Trophoblast cell (in vitro differentiated cells and primary cell): ENCODE measurements around the gene TMEM145.

Source experiments
- DNase-seq, 2 donors: peaks; one replicate each; pipeline ENCODE4 v3.0.0-alpha.2; 2016
- H2AFZ ChIP-seq: 2 replicates; pipeline ENCODE4 v1.6.1; 2013; ENCODE audit warnings: low read length, moderate library complexity, mild to moderate bottlenecking; ENCODE audit not compliant: insufficient read depth, poor library complexity
- H2AK5ac ChIP-seq: 2 replicates; pipeline ENCODE4 v1.6.1; 2013; ENCODE audit warnings: mild to moderate bottlenecking, low read length
- H2BK120ac ChIP-seq: 2 replicates; pipeline ENCODE4 v1.6.1; 2013; ENCODE audit warnings: low read length, mild to moderate bottlenecking, moderate library complexity; ENCODE audit not compliant: insufficient read depth, poor library complexity
- H2BK12ac ChIP-seq: 2 replicates; pipeline ENCODE4 v1.6.1; 2013; ENCODE audit warnings: mild to moderate bottlenecking, low read length, moderate library complexity
- H2BK5ac ChIP-seq: 2 replicates; pipeline ENCODE4 v1.6.1; 2013; ENCODE audit warnings: low read length, low read depth, moderate library complexity, mild to moderate bottlenecking; ENCODE audit not compliant: poor library complexity
- H3K14ac ChIP-seq: 2 replicates; pipeline ENCODE4 v1.6.1; 2013; ENCODE audit warnings: mild to moderate bottlenecking, low read length
- H3K18ac ChIP-seq: 2 replicates; pipeline ENCODE4 v1.6.1; 2013; ENCODE audit warnings: mild to moderate bottlenecking, low read length
- H3K23ac ChIP-seq: 2 replicates; pipeline ENCODE4 v1.6.1; 2013; ENCODE audit warnings: low read length
- H3K27ac ChIP-seq: 2 replicates; pipeline ENCODE4 v1.5.1; 2013; ENCODE audit warnings: low read depth, mild to moderate bottlenecking, inconsistent platforms, low read length, moderate library complexity
- H3K27me3 ChIP-seq: 2 replicates; pipeline ENCODE4 v1.6.1; 2013; ENCODE audit warnings: inconsistent platforms, mild to moderate bottlenecking, low read length, moderate library complexity; ENCODE audit not compliant: insufficient read depth
- H3K36me3 ChIP-seq, 2 experiments: 1 replicate in 1 of 2; 2 replicates in 1 of 2; pipeline ENCODE4 v1.6.1; 2013; ENCODE audit warnings: low read length in 2 of 2, mild to moderate bottlenecking in 2 of 2, moderate library complexity in 1 of 2; ENCODE audit not compliant: insufficient read depth in 2 of 2, control insufficient read depth in 1 of 2
- H3K4ac ChIP-seq: 2 replicates; pipeline ENCODE4 v1.6.1; 2013; ENCODE audit warnings: low read depth, mild to moderate bottlenecking, low read length, moderate library complexity
- H3K4me1 ChIP-seq, 2 experiments: 1 replicate in 1 of 2; 2 replicates in 1 of 2; pipeline ENCODE4 v1.6.1; 2013; ENCODE audit warnings: low read length in 2 of 2, mild to moderate bottlenecking in 2 of 2, moderate library complexity in 1 of 2; ENCODE audit not compliant: insufficient read depth in 2 of 2, control insufficient read depth in 1 of 2
- H3K4me2 ChIP-seq: 2 replicates; pipeline ENCODE4 v1.6.1; 2013; ENCODE audit warnings: inconsistent platforms, mild to moderate bottlenecking, low read length, moderate library complexity
- H3K4me3 ChIP-seq: 2 replicates; pipeline ENCODE4 v1.5.1; 2013; ENCODE audit warnings: mild to moderate bottlenecking, low read depth, low read length, inconsistent platforms
- H3K79me1 ChIP-seq: one replicate; pipeline ENCODE4 v1.6.1; 2013; ENCODE audit warnings: low read length
- H3K79me2 ChIP-seq: 2 replicates; pipeline ENCODE4 v1.6.1; 2013; ENCODE audit warnings: low read length, mild to moderate bottlenecking; ENCODE audit not compliant: control insufficient read depth, insufficient read depth, poor library complexity
- H3K9ac ChIP-seq: 2 replicates; pipeline ENCODE4 v1.6.1; 2013; ENCODE audit warnings: mild to moderate bottlenecking, low read length
- H3K9me3 ChIP-seq: 2 replicates; pipeline ENCODE4 v1.6.1; 2013; ENCODE audit warnings: low read depth, mild to moderate bottlenecking, control low read depth, inconsistent platforms, low read length; ENCODE audit not compliant: insufficient read depth
- H4K12ac ChIP-seq: 2 replicates; pipeline ENCODE4 v1.6.1; 2013; ENCODE audit warnings: low read depth, mild to moderate bottlenecking, low read length, moderate library complexity
- H4K8ac ChIP-seq: 2 replicates; pipeline ENCODE4 v1.6.1; 2013; ENCODE audit warnings: low read depth, mild to moderate bottlenecking, low read length, moderate library complexity
- H4K91ac ChIP-seq: one replicate; pipeline ENCODE4 v1.6.1; 2013; ENCODE audit warnings: low read depth, mild to moderate bottlenecking, low read length, moderate library complexity
- WGBS: extraction: QIAGEN DNeasy Blood & Tissue Kit; methylation state at CpG from one replicate; pipeline ENCODE4 v1.1.7; 2013; ENCODE audit warnings: missing lambda C conversion rate; ENCODE audit not compliant: insufficient read length, insufficient coverage; ENCODE audit errors: extremely low coverage; 5-methylcytosine and 5-hydroxymethylcytosine counted together

Gene TMEM145

GRCh38 chr19:42268142-42268703 is 44.9 kb upstream of the TMEM145 start:
- peak overlapping the region; percentile 83 for H3K4me3 ChIP-seq
- no peak overlapping the region for H2AK5ac ChIP-seq
- peak overlapping the region; percentile 77 for H3K4ac ChIP-seq
- H2BK12ac ChIP-seq = peak overlapping the region; percentile 85
- peak overlapping the region; percentile 97 for H3K9ac ChIP-seq
- H2BK5ac ChIP-seq = peak overlapping the region; percentile 98
- H3K23ac ChIP-seq = no peak overlapping the region
- H4K12ac ChIP-seq = peak overlapping the region; percentile 83
- no peaks in the 10 kb centered on the region for H3K27me3 ChIP-seq
- H3K18ac ChIP-seq = peak overlapping the region; percentile 97
- H3K4me1 ChIP-seq = peaks cover 15 to 17% of the 10 kb centered on the region in 2 experiments
- H3K14ac ChIP-seq = peak overlapping the region; percentile 92
- H3K27ac ChIP-seq = peak overlapping the region; percentile 95
- H4K8ac ChIP-seq = peak overlapping the region; percentile 91
- peak overlapping the region; percentile 99 for H2BK120ac ChIP-seq
- peaks cover 9% of the 10 kb centered on the region for H3K79me2 ChIP-seq
- H3K36me3 ChIP-seq = peaks cover 16 to 17% of the 10 kb centered on the region in 2 experiments
- H3K79me1 ChIP-seq = peaks cover 18% of the 10 kb centered on the region
- DNase-seq = peak; percentile 99
- H4K91ac ChIP-seq = peak overlapping the region; percentile 99
- peak overlapping the region; percentile 97 for H2AFZ ChIP-seq
- H3K4me2 ChIP-seq = peak overlapping the region; percentile 73
- H3K9me3 ChIP-seq = peaks cover 3% of the 10 kb centered on the region
- WGBS = no CpG with 5 or more reads among the region's 46 CpGs

GRCh38 chr19:42268704-42269477 is 44.2 kb upstream of the TMEM145 start, which contains the start of gene CIC:
TSS of gene CIC (plus strand) at chr19:42269252. CDS start at chr19:42271784, 2,532 bp downstream.
- peak within 1 kb of the TSS; percentile 94 for H2AFZ ChIP-seq
- H3K79me1 ChIP-seq = peaks cover 18% of the 10 kb centered on the region
- H3K36me3 ChIP-seq = peaks cover 23% of the 10 kb centered on the region in 2 experiments
- peak within 1 kb of the TSS; percentile 73 for H3K4me2 ChIP-seq
- H2BK120ac ChIP-seq = peak within 1 kb of the TSS; percentile 99
- no peaks in the 10 kb centered on the region for H3K27me3 ChIP-seq
- peak within 1 kb of the TSS; percentile 99 for H4K91ac ChIP-seq
- H3K4ac ChIP-seq = peak within 1 kb of the TSS; percentile 77
- peak within 1 kb of the TSS; percentile 98 for H2BK5ac ChIP-seq
- H3K79me2 ChIP-seq = peaks cover 9% of the 10 kb centered on the region
- H3K18ac ChIP-seq = peak within 1 kb of the TSS; percentile 97
- peak; percentile 100 for DNase-seq
- H4K12ac ChIP-seq = peak within 1 kb of the TSS; percentile 83
- peak within 1 kb of the TSS; percentile 85 for H2BK12ac ChIP-seq
- peak within 1 kb of the TSS; percentile 85 for H2AK5ac ChIP-seq
- peaks cover 15 to 17% of the 10 kb centered on the region in 2 experiments for H3K4me1 ChIP-seq
- H3K23ac ChIP-seq = no peak within 1 kb of the TSS
- WGBS = no CpG with 5 or more reads among the region's 52 CpGs
- H3K9ac ChIP-seq = peak within 1 kb of the TSS; percentile 97
- peak within 1 kb of the TSS; percentile 95 for H3K27ac ChIP-seq
- H3K4me3 ChIP-seq = peak within 1 kb of the TSS; percentile 83
- peaks cover 3% of the 10 kb centered on the region for H3K9me3 ChIP-seq
- peak within 1 kb of the TSS; percentile 91 for H4K8ac ChIP-seq
- peak within 1 kb of the TSS; percentile 92 for H3K14ac ChIP-seq

GRCh38 chr19:42269478-42270345 is 43.4 kb upstream of the TMEM145 start:
- H3K79me2 ChIP-seq = peaks cover 9% of the 10 kb centered on the region
- no peak for DNase-seq
- no peak overlapping the region for H3K23ac ChIP-seq
- peaks cover 3% of the 10 kb centered on the region for H3K9me3 ChIP-seq
- peak overlapping the region; percentile 70 for H3K4me2 ChIP-seq
- H2BK12ac ChIP-seq = peak overlapping the region; percentile 63
- peak overlapping the region; percentile 85 for H2AK5ac ChIP-seq
- H4K91ac ChIP-seq = peak overlapping the region; percentile 79
- H3K14ac ChIP-seq = peak overlapping the region; percentile 55
- peaks cover 30 to 31% of the 10 kb centered on the region in 2 experiments for H3K36me3 ChIP-seq
- peak overlapping the region; percentile 37 for H3K18ac ChIP-seq
- no peak overlapping the region for H2AFZ ChIP-seq
- peak overlapping the region; percentile 61 for H2BK5ac ChIP-seq
- H2BK120ac ChIP-seq = peak overlapping the region; percentile 20
- H3K9ac ChIP-seq = peak overlapping the region; percentile 35
- peaks cover 18% of the 10 kb centered on the region for H3K79me1 ChIP-seq
- no peaks in the 10 kb centered on the region for H3K27me3 ChIP-seq
- peak overlapping the region; percentile 22 for H4K12ac ChIP-seq
- H3K4me1 ChIP-seq = peaks cover 15 to 17% of the 10 kb centered on the region in 2 experiments
- H3K4ac ChIP-seq = peak overlapping the region; percentile 46
- peak overlapping the region; percentile 76 for H4K8ac ChIP-seq
- peak overlapping the region; percentile 75 for H3K4me3 ChIP-seq
- H3K27ac ChIP-seq = peak overlapping the region; percentile 20
- WGBS = no CpG with 5 or more reads among the region's 10 CpGs
